Thyroid gland (tissue), 4 donors: ENCODE measurements around the gene LHPP.

Experiments used
- CTCF ChIP-seq, 6 experiments: fragments of 200-600 bp in 3 of 6; fragments of 450-650 bp in 3 of 6; sonication (generic) in 3 of 6; IDR thresholded peaks; one replicate each; pipeline ENCODE4 v1.5.1; 2016 to 2019; ENCODE audit warnings: antibody characterized with exemption in 6 of 6, mild to moderate bottlenecking in 2 of 6, inconsistent platforms in 1 of 6, moderate library complexity in 1 of 6
- POLR2A ChIP-seq, 2 donors: fragments of 450-650 bp; IDR thresholded peaks; one replicate each; pipeline ENCODE4 v1.6.1; 2017; ENCODE audit warnings: antibody characterized with exemption in 2 of 2, mild to moderate bottlenecking in 2 of 2, moderate library complexity in 1 of 2

- TF ChIP-seq CTCF (IDR thresholded peaks at IDR 0.05) (no peak), POLR2A (IDR thresholded peaks at IDR 0.05) (no peak)
Measured at GRCh38 chr10:124467165-124467564, 5.5 kb downstream of the LHPP start.
